Neutrophil (primary cell): ENCODE data around the gene DDIT3.
"Not testable (repeated sequence)": the region's sequence is repeated elsewhere in the genome, so short reads cannot be mapped to it uniquely, and the experiment has no call there.

Source experiments
- H3K27ac ChIP-seq: fragments of 200-600 bp; sonication (generic); 2 replicates; pipeline ENCODE4 v1.5.1; 2016; ENCODE audit warnings: mild to moderate bottlenecking, moderate library complexity
- H3K27me3 ChIP-seq: fragments of 200-600 bp; sonication (generic); 2 replicates; pipeline ENCODE4 v1.6.0; 2016; ENCODE audit warnings: mild to moderate bottlenecking
- H3K36me3 ChIP-seq: fragments of 200-600 bp; sonication (generic); 2 replicates; pipeline ENCODE4 v1.5.1; 2017
- H3K4me1 ChIP-seq, 2 experiments: fragments of 200-600 bp in 1 of 2; sonication (generic) in 1 of 2; 1 replicate in 1 of 2; 2 replicates in 1 of 2; pipeline versions ENCODE4 v1.5.1 to v1.6.1; 2013 to 2016; ENCODE audit warnings: low read depth in 1 of 2, low read length in 1 of 2, mild to moderate bottlenecking in 1 of 2, moderate library complexity in 1 of 2; ENCODE audit not compliant: control insufficient read depth in 1 of 2, insufficient read depth in 1 of 2
- H3K4me3 ChIP-seq, 2 experiments: fragments of 200-600 bp in 1 of 2; sonication (generic) in 1 of 2; 1 replicate in 1 of 2; 2 replicates in 1 of 2; pipeline ENCODE4 v1.5.1; 2013 to 2016; ENCODE audit warnings: low read depth in 1 of 2, low read length in 1 of 2, mild to moderate bottlenecking in 1 of 2, moderate library complexity in 1 of 2
- H3K9me3 ChIP-seq: fragments of 200-600 bp; sonication (generic); 2 replicates; pipeline ENCODE4 v1.5.1; 2016
- CTCF ChIP-seq: fragments of 200-600 bp; sonication (generic); IDR thresholded peaks from 2 replicates; pipeline ENCODE4 v1.5.1; 2016; ENCODE audit warnings: antibody characterized with exemption

DDIT3 gene

DNA sequence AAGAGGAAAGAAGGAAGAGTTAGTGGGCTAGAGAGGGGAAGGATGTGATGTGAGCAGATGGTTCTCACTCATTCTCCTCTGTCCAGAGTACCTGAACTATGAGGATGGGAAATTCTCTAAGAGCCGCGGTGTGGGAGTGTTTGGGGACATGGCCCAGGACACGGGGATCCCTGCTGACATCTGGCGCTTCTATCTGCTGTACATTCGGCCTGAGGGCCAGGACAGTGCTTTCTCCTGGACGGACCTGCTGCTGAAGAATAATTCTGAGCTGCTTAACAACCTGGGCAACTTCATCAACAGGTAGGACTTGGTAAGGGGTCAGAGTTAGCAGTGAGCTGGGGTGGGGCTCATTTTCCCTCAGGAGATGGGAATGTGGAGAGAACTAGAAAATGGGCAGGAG, 7.6 kb downstream of the DDIT3 start:
- Histone ChIP-seq H3K27me3 (no peaks in the 10 kb centered on the region), H3K27ac (no peak overlapping the region), H3K4me3 (no peak overlapping the region), H3K36me3 (peaks cover 94% of the 10 kb centered on the region), H3K9me3 (no peaks in the 10 kb centered on the region), H3K4me1 (no peaks in the 10 kb centered on the region)
- TF ChIP-seq CTCF = no peak

DNA sequence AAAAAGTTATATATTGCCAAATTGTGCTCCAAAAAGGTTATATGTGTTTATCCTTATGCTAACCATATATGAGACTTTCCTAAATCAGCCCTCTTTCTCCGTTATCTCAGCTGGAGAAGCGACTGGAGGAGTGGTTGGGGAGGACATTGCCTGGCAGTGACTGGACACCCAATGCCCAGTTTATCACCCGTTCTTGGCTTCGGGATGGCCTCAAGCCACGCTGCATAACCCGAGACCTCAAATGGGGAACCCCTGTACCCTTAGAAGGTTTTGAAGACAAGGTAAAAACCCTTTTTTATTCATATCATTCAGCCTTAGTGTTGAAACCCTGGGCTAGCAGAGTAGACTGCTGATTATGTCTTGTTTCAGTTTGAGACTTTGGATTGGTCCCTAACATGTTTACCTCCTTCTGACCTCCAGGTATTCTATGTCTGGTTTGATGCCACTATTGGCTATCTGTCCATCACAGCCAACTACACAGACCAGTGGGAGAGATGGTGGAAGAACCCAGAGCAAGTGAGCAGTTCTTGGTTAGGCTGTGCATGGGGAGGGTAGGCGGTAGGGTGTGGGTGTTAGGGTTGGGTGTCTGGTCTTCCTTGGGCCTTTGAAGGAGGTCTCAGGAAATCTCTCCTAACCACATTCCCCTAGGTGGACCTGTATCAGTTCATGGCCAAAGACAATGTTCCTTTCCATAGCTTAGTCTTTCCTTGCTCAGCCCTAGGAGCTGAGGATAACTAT, 8.6 kb downstream of the DDIT3 start:
- no peak overlapping the region for H3K4me3 ChIP-seq
- no peak overlapping the region for H3K27ac ChIP-seq
- H3K9me3 ChIP-seq = no peaks in the 10 kb centered on the region
- no peaks in the 10 kb centered on the region for H3K27me3 ChIP-seq
- TF ChIP-seq CTCF = no peak
- no peaks in the 10 kb centered on the region for H3K4me1 ChIP-seq
- peaks cover 86% of the 10 kb centered on the region for H3K36me3 ChIP-seq

DNA sequence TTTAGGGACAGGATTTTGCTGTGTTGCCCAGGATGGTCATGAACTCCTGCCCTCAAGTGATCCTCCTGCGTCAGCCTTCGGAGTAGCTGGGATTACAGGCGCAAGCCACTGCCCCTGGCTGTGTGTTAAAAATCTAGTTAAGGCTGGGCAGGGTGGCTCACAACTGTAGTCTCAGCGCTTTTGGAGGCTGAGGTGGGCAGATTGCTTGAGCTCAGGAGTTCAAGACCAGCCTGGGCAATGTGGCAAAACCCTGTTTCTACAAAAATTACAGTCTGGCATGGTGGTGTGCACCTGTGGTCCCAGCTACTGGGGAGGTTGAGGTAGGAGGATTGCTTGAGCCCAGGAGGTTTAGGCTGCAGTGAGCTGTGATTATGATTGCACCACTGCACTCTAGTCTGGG, 9.2 kb downstream of the DDIT3 start:
- Histone ChIP-seq H3K27me3 (no peaks in the 10 kb centered on the region), H3K27ac (no peak overlapping the region), H3K9me3 (no peaks in the 10 kb centered on the region), H3K36me3 (peaks cover 85% of the 10 kb centered on the region), H3K4me1 (no peaks in the 10 kb centered on the region), H3K4me3 (no peak overlapping the region)
- no peak for TF ChIP-seq CTCF

GRCh38 chr12:57507796-57508195, 12.5 kb downstream of the DDIT3 start:
- H3K9me3 ChIP-seq, H3K27ac ChIP-seq, H3K4me1 ChIP-seq, H3K4me3 ChIP-seq, H3K27me3 ChIP-seq: not testable (repeated sequence)
- H3K36me3 ChIP-seq = peaks cover 85% of the 10 kb centered on the region

GRCh38 chr12:57506541-57506940, 13.8 kb downstream of the DDIT3 start:
- H3K36me3 ChIP-seq = peaks cover 83% of the 10 kb centered on the region

DNA sequence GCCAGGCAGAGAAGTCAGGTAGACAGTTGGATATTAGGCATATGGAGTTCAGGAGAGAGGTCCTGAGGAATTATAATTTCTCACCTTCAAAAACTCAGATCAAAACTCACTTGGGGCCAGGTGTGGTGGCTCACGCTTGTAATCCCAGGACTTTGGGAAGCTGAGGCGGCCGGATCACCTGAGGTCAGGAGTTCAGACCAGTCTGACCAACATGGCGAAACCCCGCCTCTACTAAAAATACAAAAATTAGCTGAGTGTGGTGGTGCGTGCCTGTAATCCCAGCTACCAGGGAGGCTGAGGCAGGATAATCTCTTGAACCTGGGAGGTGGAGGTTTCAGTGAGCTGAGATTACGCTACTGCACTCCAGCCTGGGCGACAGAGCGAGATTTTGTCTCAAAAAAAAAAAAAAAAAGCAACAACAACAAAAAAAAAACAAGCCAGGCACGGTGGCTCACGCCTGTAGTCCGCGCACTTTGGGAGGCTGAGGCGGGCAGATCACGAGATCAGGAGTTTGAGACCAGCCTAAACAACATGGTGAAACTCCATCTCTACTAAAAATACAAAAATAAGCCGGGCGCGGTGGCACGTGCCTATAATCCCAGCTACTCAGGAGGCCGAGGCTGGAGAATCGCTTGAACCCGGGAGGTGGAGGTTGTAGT, 17.9 kb downstream of the DDIT3 start:
- not testable (repeated sequence) for H3K9me3 ChIP-seq, H3K27ac ChIP-seq, H3K27me3 ChIP-seq, H3K4me3 ChIP-seq
- Histone ChIP-seq H3K4me1 (peaks cover 16 to 18% of the 10 kb centered on the region in 2 experiments), H3K36me3 (peaks cover 85% of the 10 kb centered on the region)

More at GRCh38 chr12:57506541-57506940, 13.8 kb downstream of the DDIT3 start:
- H3K27ac ChIP-seq, H3K4me3 ChIP-seq, H3K9me3 ChIP-seq, H3K27me3 ChIP-seq, H3K4me1 ChIP-seq: not testable (repeated sequence)

DNA sequence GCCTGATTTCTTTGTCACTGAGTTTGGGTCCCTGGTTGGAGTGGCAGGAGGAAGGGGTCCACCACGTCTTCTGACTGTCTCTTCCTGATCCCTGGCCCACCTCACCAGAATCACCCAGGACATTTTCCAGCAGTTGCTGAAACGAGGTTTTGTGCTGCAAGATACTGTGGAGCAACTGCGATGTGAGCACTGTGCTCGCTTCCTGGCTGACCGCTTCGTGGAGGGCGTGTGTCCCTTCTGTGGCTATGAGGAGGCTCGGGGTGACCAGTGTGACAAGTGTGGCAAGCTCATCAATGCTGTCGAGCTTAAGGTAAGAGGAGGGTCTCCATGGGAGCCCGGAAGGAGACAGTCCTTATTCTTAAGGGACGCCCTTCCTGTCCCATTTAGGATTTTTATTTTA, 20.1 kb downstream of the DDIT3 start:
- peaks cover 83% of the 10 kb centered on the region for H3K36me3 ChIP-seq
- no peaks in the 10 kb centered on the region for H3K27me3 ChIP-seq
- H3K4me3 ChIP-seq = no peak overlapping the region
- no peaks in the 10 kb centered on the region for H3K9me3 ChIP-seq
- H3K27ac ChIP-seq = peak overlapping the region; percentile 68
- H3K4me1 ChIP-seq = peaks cover 16 to 18% of the 10 kb centered on the region in 2 experiments
- TF ChIP-seq CTCF = no peak
